GM23338 (cell line): ENCODE results near the gene CA6. TPM values are rescaled to one million over a fixed set of nuclear protein-coding genes. Genes with fewer than 3 reads are reported as not detected.

Experiments used
- ATAC-seq: fragments of 200-7000 bp; cut with Tn5 transposase; 3 replicates; pipeline ENCODE4 v1.9.1; 2020
- DNase-seq: peaks from one replicate; pipeline ENCODE4 v3.0.0-alpha.2; 2015; ENCODE audit warnings: low spot score
- H2AFZ ChIP-seq: fragments of 200-600 bp; sonication (generic); 2 replicates; pipeline ENCODE4 v1.8.0; 2016; ENCODE audit warnings: antibody characterized with exemption, mild to moderate bottlenecking, moderate library complexity
- H3F3A ChIP-seq: fragments of 200-600 bp; sonication (generic); replicated peaks from 2 replicates; pipeline ENCODE4 v1.8.0; 2017; ENCODE audit warnings: antibody characterized with exemption, mixed run types, low read depth
- H3K27ac ChIP-seq: fragments of 200-600 bp; sonication (generic); 2 replicates; pipeline ENCODE4 v1.6.1; 2016; ENCODE audit warnings: low read depth
- H3K27me3 ChIP-seq: fragments of 200-600 bp; sonication (generic); 2 replicates; pipeline ENCODE4 v1.8.0; 2016; ENCODE audit warnings: mild to moderate bottlenecking, mixed run types, moderate library complexity; ENCODE audit not compliant: insufficient read depth
- H3K36me3 ChIP-seq: fragments of 200-600 bp; sonication (generic); 2 replicates; pipeline ENCODE4 v1.8.0; 2016; ENCODE audit warnings: mild to moderate bottlenecking; ENCODE audit not compliant: insufficient read depth
- H3K4me1 ChIP-seq: fragments of 200-600 bp; sonication (generic); 2 replicates; pipeline ENCODE4 v1.8.0; 2016; ENCODE audit warnings: mild to moderate bottlenecking, moderate library complexity; ENCODE audit not compliant: insufficient read depth
- H3K4me2 ChIP-seq: fragments of 200-600 bp; sonication (generic); 2 replicates; pipeline ENCODE4 v1.7.1; 2017; ENCODE audit warnings: mixed run types
- H3K4me3 ChIP-seq: fragments of 200-600 bp; sonication (generic); 2 replicates; pipeline ENCODE4 v1.6.1; 2016; ENCODE audit warnings: mixed run types
- H3K79me2 ChIP-seq: fragments of 200-600 bp; sonication (generic); replicated peaks from 2 replicates; pipeline ENCODE4 v1.8.0; 2017; ENCODE audit warnings: mild to moderate bottlenecking; ENCODE audit not compliant: insufficient read depth
- H3K9me2 ChIP-seq: fragments of 200-600 bp; sonication (generic); 2 replicates; pipeline ENCODE4 v1.8.0; 2017; ENCODE audit not compliant: insufficient read depth
- H4K20me1 ChIP-seq: fragments of 200-600 bp; sonication (generic); replicated peaks from 2 replicates; pipeline ENCODE4 v1.8.0; 2017; ENCODE audit warnings: mild to moderate bottlenecking; ENCODE audit not compliant: insufficient read depth
- H3K27ac Mint-ChIP-seq: 2 replicates; pipeline ENCODE4 v1.8.0; 2020; ENCODE audit warnings: inconsistent platforms, mild to moderate bottlenecking, moderate library complexity, mixed read lengths
- H3K27me3 Mint-ChIP-seq: 3 replicates; pipeline ENCODE4 v1.8.0; 2022; ENCODE audit warnings: low read depth, mild to moderate bottlenecking, moderate library complexity, mixed read lengths, inconsistent platforms; ENCODE audit not compliant: insufficient read depth, poor library complexity
- H3K36me3 Mint-ChIP-seq: 3 replicates; pipeline ENCODE4 v1.8.0; 2021; ENCODE audit warnings: low read depth, mild to moderate bottlenecking, inconsistent platforms, moderate library complexity, mixed read lengths
- H3K4me1 Mint-ChIP-seq: 3 replicates; pipeline ENCODE4 v1.8.0; 2020; ENCODE audit warnings: mild to moderate bottlenecking, inconsistent platforms, mixed read lengths
- H3K4me3 Mint-ChIP-seq: 3 replicates; pipeline ENCODE4 v1.8.0; 2021; ENCODE audit warnings: moderate library complexity, mild to moderate bottlenecking, inconsistent platforms, mixed read lengths
- H3K9me3 Mint-ChIP-seq: 3 replicates; pipeline ENCODE4 v1.8.0; 2020; ENCODE audit warnings: moderate library complexity, mild to moderate bottlenecking, inconsistent platforms, mixed read lengths
- CREB1 ChIP-seq: fragments of 250-450 bp; sonication (Bioruptor Pico); IDR thresholded peaks from 2 replicates; pipeline ENCODE4 v1.5.0; 2020; ENCODE audit warnings: low read depth, mild to moderate bottlenecking, moderate library complexity
- EZH2 ChIP-seq: fragments of 200-600 bp; sonication (generic); IDR thresholded peaks from one replicate; pipeline ENCODE4 v1.8.0; 2017; ENCODE audit warnings: antibody characterized with exemption, mild to moderate bottlenecking, low read depth; ENCODE audit not compliant: unreplicated experiment
- EZH2phosphoT487 ChIP-seq: fragments of 200-600 bp; sonication (generic); IDR thresholded peaks from one replicate; pipeline ENCODE4 v1.8.1; 2018; ENCODE audit warnings: antibody characterized with exemption; ENCODE audit not compliant: unreplicated experiment
- JUNB ChIP-seq: IDR thresholded peaks from one replicate; pipeline ENCODE4 v1.6.1; 2016; ENCODE audit warnings: antibody characterized with exemption; ENCODE audit not compliant: unreplicated experiment
- NANOG ChIP-seq: IDR thresholded peaks from 2 replicates; pipeline ENCODE4 v1.6.1; 2016; ENCODE audit warnings: antibody characterized with exemption, borderline replicate concordance
- POLR2AphosphoS5 ChIP-seq: IDR thresholded peaks from 2 replicates; pipeline ENCODE4 v1.6.1; 2016; ENCODE audit warnings: antibody characterized with exemption, low read depth
- STAT1 ChIP-seq: IDR thresholded peaks from one replicate; pipeline ENCODE4 v1.6.1; 2016; ENCODE audit warnings: antibody characterized with exemption; ENCODE audit not compliant: unreplicated experiment
- ZNF114 ChIP-seq: fragments of 250-450 bp; sonication (Bioruptor Pico); IDR thresholded peaks from 2 replicates; pipeline ENCODE4 v1.5.0; 2020; ENCODE audit warnings: mild to moderate bottlenecking, moderate library complexity
- ZNF331 ChIP-seq: fragments of 250-450 bp; sonication (Bioruptor Pico); IDR thresholded peaks from 2 replicates; pipeline ENCODE4 v1.5.0; 2020; ENCODE audit warnings: low read depth, mild to moderate bottlenecking, moderate library complexity
- ZNF462 ChIP-seq: fragments of 250-450 bp; sonication (Bioruptor Pico); IDR thresholded peaks from 2 replicates; pipeline ENCODE4 v1.5.0; 2020; ENCODE audit warnings: mild to moderate bottlenecking, moderate library complexity
- long read RNA-seq: library from polyadenylated mRNA; unstranded; transcript quantifications from one replicate; pipeline ENCODE4 v2.0.0, GENCODE V29; 2020; ENCODE audit not compliant: unreplicated experiment
- polyA plus RNA-seq: library from polyadenylated mRNA; unstranded; fragments of >200 nt; fragmentation: Nextera tagmentation; extraction: Ambion mirVana; gene quantifications from 2 replicates; pipeline ENCODE4 v1.2.1, GENCODE V29; 2016
- total RNA-seq: library from RNA; depleted of rRNA; stranded (reverse); fragments of >200 nt; shearing (Covaris generic); gene quantifications from 2 replicates; pipeline ENCODE4 v1.2.3, GENCODE V29; 2014; rRNA removed
- TF ChIP-seq, protein P1 (sequence below): IDR thresholded peaks from one replicate; pipeline ENCODE4 v1.6.1; 2018; ENCODE audit warnings: antibody characterized with exemption; ENCODE audit not compliant: unreplicated experiment
- TF ChIP-seq, protein P2 (sequence below), 2 experiments: fragments of 200-600 bp in 1 of 2; sonication (generic) in 1 of 2; conservative IDR thresholded peaks; 2 replicates each; pipeline versions ENCODE4 v1.5.1 to v1.6.1; 2016 to 2017; ENCODE audit warnings: antibody characterized with exemption in 2 of 2, low read depth in 2 of 2, mild to moderate bottlenecking in 2 of 2, moderate library complexity in 1 of 2
- TF ChIP-seq, protein P3 (sequence below): IDR thresholded peaks from 2 replicates; pipeline ENCODE4 v1.6.1; 2016; ENCODE audit warnings: antibody characterized with exemption

Gene CA6
- total RNA-seq, result not detected in 2 replicates
- polyA plus RNA-seq, result not detected in 2 replicates
- long read RNA-seq, result 0 reads

GRCh38 chr1:8945568-8945967 lies at the start of gene CA6:
Gene CA6 (plus strand): TSS chr1:8945868. CDS start chr1:8945887, 19 bp downstream.
- H3K27ac Mint-ChIP-seq, result no peak within 1 kb of the TSS
- H3K9me2 ChIP-seq, result no peaks in the 10 kb centered on the region
- TF ChIP-seq JUNB (no peak), ZNF114 (no peak), POLR2AphosphoS5 (no peak), ZNF462 (no peak), EZH2 (no peak), EZH2phosphoT487 (no peak), ZNF331 (CRISPR knock-in tag) (no peak), CREB1 (no peak), STAT1 (no peak), NANOG (no peak)
- TF ChIP-seq, protein P1, sequence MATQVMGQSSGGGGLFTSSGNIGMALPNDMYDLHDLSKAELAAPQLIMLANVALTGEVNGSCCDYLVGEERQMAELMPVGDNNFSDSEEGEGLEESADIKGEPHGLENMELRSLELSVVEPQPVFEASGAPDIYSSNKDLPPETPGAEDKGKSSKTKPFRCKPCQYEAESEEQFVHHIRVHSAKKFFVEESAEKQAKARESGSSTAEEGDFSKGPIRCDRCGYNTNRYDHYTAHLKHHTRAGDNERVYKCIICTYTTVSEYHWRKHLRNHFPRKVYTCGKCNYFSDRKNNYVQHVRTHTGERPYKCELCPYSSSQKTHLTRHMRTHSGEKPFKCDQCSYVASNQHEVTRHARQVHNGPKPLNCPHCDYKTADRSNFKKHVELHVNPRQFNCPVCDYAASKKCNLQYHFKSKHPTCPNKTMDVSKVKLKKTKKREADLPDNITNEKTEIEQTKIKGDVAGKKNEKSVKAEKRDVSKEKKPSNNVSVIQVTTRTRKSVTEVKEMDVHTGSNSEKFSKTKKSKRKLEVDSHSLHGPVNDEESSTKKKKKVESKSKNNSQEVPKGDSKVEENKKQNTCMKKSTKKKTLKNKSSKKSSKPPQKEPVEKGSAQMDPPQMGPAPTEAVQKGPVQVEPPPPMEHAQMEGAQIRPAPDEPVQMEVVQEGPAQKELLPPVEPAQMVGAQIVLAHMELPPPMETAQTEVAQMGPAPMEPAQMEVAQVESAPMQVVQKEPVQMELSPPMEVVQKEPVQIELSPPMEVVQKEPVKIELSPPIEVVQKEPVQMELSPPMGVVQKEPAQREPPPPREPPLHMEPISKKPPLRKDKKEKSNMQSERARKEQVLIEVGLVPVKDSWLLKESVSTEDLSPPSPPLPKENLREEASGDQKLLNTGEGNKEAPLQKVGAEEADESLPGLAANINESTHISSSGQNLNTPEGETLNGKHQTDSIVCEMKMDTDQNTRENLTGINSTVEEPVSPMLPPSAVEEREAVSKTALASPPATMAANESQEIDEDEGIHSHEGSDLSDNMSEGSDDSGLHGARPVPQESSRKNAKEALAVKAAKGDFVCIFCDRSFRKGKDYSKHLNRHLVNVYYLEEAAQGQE, result no peak
- TF ChIP-seq, protein P2, sequence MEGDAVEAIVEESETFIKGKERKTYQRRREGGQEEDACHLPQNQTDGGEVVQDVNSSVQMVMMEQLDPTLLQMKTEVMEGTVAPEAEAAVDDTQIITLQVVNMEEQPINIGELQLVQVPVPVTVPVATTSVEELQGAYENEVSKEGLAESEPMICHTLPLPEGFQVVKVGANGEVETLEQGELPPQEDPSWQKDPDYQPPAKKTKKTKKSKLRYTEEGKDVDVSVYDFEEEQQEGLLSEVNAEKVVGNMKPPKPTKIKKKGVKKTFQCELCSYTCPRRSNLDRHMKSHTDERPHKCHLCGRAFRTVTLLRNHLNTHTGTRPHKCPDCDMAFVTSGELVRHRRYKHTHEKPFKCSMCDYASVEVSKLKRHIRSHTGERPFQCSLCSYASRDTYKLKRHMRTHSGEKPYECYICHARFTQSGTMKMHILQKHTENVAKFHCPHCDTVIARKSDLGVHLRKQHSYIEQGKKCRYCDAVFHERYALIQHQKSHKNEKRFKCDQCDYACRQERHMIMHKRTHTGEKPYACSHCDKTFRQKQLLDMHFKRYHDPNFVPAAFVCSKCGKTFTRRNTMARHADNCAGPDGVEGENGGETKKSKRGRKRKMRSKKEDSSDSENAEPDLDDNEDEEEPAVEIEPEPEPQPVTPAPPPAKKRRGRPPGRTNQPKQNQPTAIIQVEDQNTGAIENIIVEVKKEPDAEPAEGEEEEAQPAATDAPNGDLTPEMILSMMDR (conservative IDR thresholded peaks at IDR 0.05; ENCODE audit: low read depth in 2 of 2), result no peak
- TF ChIP-seq, protein P3, sequence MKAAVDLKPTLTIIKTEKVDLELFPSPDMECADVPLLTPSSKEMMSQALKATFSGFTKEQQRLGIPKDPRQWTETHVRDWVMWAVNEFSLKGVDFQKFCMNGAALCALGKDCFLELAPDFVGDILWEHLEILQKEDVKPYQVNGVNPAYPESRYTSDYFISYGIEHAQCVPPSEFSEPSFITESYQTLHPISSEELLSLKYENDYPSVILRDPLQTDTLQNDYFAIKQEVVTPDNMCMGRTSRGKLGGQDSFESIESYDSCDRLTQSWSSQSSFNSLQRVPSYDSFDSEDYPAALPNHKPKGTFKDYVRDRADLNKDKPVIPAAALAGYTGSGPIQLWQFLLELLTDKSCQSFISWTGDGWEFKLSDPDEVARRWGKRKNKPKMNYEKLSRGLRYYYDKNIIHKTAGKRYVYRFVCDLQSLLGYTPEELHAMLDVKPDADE, result no peak
- H4K20me1 ChIP-seq, result no peaks in the 10 kb centered on the region
- H3K9me3 Mint-ChIP-seq, result no peaks in the 10 kb centered on the region
- H3K4me1 Mint-ChIP-seq, result peaks cover 27% of the 10 kb centered on the region
- no peaks in the 10 kb centered on the region; the same call in 1 of the 2 replicates for H3K36me3 ChIP-seq
- peaks cover 15% of the 10 kb centered on the region for H3K27me3 Mint-ChIP-seq
- H3K4me2 ChIP-seq, result no peak within 1 kb of the TSS
- H3K79me2 ChIP-seq, result no peaks in the 10 kb centered on the region
- 0 out of 2 replicates have a peak, but pooled peaks cover 9% of the 10 kb centered on the region for H3F3A ChIP-seq
- H3K4me3 ChIP-seq, result no peak within 1 kb of the TSS
- no peaks in the 10 kb centered on the region for H3K27me3 ChIP-seq
- DNase-seq (no peak), ATAC-seq (no peak)
- H3K27ac ChIP-seq, result no peak within 1 kb of the TSS
- peak within 1 kb of the TSS; percentile 98; the same call in 1 of the 2 replicates for H2AFZ ChIP-seq
- no peak within 1 kb of the TSS for H3K4me3 Mint-ChIP-seq
- peaks cover 23% of the 10 kb centered on the region for H3K4me1 ChIP-seq
- H3K36me3 Mint-ChIP-seq, result no peaks in the 10 kb centered on the region
